ENCODE results near the gene RXRA.

RXRA gene

DNA sequence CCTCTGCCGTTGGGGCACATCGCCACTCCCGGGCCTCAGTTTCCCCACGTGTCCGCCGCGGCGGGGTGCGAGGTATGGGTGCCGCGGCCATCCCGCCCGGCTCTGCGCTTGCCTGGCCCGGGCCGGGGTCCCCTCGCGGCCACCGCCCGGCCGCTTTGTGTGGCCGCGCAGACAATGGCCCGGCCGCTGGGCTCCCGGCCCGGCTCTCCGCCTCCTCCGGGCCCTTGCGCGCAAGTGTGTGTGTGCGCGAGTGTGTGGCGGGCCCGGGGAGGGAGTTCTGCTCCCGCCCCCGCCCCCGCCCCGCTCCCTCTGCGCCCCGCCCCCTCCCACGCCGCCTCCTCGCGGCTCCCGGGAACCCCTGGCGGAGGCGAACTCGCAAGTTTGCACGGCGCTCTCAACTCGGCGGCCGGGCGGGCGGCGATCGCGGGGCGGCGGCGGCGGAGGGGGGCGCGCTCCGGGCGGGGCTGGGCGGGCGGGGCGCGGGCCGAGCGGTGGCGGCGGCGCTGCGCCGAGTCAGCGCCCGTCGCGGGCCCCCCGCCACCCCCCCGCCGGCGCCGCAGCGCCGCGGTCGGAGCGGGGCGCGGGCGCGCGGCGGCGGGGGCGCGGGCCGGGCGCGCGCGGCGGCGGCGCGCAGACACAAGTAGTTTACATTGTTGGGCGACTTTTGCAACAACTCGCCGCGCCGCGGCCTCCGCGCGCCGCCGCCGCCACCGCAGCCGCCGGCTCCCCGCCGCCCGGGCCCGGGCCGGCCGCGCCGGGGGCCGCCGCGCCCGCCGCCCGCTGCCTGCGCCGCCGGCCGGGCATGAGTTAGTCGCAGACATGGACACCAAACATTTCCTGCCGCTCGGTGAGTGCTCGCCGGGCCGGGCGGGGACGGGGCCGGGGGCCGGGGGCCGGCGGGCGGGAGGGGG is at the start of gene RXRA:
TSS of gene RXRA (plus strand) at position 643 of the 911 bp plus-strand sequence. CDS start at position 820, 177 bp downstream.
- no peak for DNase-seq

DNA sequence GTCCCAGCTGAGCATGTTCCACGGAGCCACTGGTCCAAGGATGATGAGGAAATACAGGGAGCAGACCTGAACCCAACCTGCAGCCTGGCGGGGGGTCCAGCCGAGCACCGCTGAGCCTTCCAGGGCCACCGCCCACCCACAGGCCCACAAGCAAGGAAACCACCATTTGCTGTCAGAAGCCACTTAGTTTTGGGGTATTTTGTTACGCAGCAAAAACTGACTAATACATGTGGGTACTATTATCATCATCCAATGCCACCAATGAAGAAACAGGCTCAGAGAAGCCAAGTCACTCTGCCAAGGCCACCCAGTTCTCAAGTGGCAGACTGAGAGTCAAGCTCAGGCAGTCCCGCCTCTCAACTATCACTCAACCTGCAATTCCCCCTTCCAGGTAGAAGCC is 48.0 kb upstream of the RXRA start:
- DNase-seq, result no peak

DNA sequence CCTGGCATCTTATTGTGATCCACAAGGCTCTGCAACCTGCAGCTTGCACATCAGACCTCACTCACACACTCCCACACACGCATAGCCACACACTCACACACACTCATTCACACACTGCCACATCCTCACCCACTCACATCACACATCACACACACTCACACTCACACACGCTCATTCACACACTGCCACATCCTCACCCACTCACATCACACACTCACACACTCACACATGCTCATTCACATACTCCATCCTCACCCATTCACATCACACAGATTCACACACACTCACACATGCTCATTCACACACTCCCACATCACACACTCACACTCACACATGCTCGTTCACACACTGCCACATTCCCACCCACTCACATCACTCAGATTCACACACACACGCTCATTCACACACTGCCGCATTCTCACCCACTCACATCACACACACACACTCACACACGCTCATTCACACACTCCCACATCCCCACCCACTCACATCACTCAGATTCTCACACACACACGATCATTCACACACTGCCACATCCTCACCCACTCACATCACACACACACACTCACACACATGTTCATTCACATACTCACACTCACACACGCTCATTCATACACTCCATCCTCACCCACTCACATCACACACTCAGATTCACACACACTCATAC is 47.1 kb upstream of the RXRA start:
- no peak for DNase-seq

GRCh38 chr9:134282138-134282650 is 44.1 kb upstream of the RXRA start:
- no peak for DNase-seq

DNA sequence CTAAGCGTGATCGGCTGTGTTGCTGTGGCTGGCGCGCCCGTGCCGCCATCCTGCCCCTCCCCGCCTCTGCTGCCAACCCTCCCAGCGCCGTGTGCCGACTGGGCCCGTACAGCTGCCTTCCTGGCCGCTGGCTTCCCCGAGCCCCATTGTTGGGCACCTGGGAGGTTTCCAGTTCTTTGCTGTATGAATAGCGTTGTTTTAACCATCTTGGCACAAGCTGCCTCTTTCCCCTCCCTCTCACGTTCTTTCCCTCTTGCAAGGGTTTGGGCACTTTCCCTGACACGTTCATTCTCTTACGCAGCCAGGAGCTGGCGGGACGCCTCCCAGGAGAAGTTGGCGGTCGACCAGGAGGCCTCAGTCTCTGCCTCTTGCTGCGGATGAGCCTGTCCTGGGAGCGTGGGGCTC is 43.1 kb upstream of the RXRA start:
- no peak for DNase-seq

DNA sequence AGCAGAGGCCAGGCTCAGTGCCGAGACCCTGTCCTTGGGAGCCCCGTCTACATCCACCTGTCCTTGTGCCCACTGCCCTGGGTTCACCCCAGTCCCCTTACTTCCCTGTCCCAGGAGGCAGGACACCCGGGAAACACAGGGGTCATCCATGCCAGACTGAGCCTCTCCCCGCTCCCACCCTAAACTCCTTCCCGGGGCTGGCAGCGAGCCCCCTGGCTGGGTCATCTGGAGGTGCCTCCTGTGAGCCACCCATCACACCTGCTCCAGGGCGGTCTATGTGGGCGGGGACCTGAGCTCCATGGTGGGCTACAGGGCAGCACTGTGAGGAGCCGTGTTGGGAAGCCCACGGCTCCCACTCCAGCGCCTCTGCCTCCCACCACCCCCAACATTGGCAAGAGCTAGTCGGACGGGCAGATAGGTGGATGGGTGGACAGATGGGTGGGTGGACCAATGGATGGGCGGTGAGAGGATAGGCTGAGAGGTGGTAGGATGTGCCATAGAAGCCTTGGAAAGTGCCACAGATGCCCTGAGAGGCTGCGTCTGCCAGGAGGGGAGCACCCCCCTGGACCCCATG is 42.5 kb upstream of the RXRA start:
- DNase-seq, result no peak

DNA sequence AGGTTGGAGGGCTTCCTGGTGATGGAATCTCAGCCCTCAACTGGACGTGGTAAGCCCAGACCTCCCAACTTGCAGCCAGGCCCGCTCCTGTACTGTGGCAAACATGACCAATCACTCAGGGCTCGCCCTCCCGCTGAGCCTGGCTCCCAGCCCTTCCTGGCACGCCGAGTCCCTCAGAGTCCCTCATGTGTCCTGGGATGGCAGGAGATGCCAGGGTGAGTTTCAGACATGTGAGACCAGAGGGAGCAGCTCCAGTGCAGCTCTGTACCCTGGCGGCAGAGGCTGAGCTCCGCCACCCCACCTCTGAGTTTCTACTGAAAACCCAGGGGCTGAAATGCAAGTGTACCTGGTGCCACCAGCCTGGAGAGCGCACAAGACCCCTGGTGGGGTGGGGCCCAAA is 42.0 kb upstream of the RXRA start:
- DNase-seq, result no peak

DNA sequence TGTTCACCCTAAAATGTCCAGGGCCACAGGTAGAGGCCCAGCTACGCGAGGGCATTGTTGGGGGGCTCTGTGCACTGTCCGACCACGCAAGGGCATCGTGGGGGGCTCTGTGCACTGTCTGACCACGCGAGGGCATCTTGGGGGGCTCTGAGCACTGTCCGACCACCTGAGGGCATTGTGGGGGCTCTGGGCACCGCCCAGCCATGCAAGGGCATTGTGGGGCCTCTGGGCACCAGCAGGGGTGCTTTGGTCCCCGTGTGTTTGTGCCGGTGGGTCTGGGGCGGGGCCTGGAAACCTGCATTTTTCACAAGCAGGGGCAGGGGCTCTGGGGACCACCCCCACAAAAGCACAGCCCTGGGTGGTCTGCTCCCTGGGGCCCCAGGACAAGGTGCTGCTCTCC is 41.5 kb upstream of the RXRA start:
- DNase-seq, result no peak

DNA sequence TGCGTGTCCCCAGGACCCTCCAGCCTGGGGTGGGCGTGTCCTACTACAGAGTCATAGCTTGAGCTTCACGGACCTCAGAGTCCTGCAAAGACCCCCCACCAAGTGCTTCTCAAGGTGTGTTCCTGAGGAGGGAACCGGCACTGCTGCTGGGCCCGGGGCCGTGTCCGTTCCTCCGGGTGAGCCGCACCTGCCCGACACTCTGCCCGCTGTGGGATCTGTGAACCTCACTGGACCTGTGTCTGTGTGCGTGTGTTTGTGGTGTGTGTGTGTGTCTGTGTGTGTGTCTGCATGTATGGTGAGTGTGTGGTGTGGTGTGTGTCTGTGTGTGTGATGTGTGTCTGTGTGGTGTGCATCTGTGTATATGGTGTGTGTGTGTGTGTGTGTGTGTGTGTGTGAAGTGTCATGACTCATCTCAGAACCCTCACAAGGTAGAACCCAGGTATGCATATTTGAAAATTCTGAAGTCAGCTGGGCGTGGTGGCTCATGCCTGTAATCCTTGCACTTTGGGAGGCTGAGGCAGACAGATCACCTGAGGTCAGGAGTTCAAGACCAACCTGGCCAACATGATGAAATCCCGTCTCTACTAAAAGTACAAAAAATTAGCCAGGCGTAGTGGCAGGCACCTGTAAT is 40.9 kb upstream of the RXRA start:
- no peak for DNase-seq

GRCh38 chr9:134286471-134287245 is 39.6 kb upstream of the RXRA start:
- DNase-seq, result no peak

- no peak for DNase-seq
These were observed 38.4 kb upstream of the RXRA start for GRCh38 chr9:134287591-134288491.

- DNase-seq, result no peak
These were observed 37.5 kb upstream of the RXRA start for GRCh38 chr9:134288746-134289145.

- no peak for DNase-seq
These were observed 36.9 kb upstream of the RXRA start for GRCh38 chr9:134289241-134289875.

GRCh38 chr9:134290603-134291451 is 35.4 kb upstream of the RXRA start:
- DNase-seq, result no peak

DNA sequence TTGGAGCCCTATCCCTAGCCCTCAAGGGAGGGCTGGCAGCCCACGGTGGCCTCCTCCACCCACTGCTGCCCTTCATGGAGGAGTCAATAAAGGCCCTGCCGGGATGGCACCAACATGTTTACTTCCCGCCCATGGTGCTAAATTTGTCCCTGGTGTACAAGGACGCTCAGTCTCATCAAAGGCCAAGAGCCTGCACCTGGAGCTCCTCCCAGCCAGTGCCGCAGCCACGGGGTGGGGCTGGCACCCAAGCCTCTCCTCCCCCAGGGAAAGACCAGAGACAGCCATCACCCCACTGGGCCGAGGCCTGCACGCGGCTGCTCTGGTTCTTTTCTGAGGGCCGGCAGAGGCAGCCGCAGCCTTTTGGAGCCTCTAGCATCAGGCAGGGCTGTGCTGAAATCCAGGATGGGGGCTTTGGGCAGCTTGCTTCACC is 34.8 kb upstream of the RXRA start:
- DNase-seq, result no peak

DNA sequence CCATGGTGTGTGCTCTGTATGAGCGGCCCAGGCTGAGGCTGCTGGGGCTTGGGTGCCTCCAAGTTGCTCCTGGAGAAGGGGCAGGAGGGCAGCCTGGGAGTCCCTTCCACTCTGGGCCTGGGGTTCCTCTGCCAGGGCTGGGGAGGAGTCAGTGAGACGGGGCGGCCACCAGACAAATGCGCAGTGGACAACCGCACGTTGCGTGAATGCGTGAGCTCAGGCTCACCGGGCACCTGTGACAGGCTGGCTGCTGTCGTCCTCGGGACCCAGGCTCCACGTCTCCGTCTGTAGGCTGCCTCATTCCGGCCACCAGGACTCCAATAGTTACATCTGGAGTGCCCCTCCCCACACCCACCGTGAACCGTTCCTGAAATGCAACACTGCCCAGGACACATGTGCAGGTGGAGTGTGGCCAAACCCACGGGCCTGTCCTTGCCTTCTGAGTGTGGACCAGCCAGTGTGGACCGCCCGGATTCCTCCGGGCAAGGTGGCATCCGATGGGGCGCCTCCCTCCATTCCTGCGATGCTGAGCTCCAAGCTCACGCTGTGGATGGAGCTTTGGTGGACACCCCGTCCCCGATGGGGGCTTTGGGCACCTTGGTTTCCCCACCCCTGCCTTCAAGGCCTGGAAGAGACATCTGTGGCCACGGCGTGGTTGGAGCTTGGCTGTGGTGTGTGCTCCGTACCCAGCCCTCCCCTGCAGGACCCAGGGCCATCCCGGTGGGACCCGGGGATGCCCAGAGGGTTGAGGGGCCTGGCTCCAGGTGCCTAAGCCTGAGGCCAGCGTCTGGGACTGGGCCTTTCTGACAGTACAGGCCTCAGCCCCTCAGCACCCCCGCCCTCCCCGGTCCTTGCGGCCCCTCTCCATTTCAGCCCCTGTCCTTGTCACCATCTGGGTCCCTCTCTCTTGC is 34.0 kb upstream of the RXRA start:
- DNase-seq, result no peak

- no peak for DNase-seq
These were observed 33.2 kb upstream of the RXRA start for GRCh38 chr9:134293031-134293521.

GRCh38 chr9:134293611-134294152 is 32.6 kb upstream of the RXRA start:
- DNase-seq, result no peak
